Natural killer cell treated with Interleukin-12 subunit alpha and Interleukin-12 subunit beta and Interleukin-15 and Interleukin-18, amount 100 ng/mL, for 72 hours (primary cell): ENCODE results near the gene KCNA5. TPM values are rescaled to one million over a fixed set of nuclear protein-coding genes. Genes with fewer than 3 reads are reported as not detected.

Experiments
- ATAC-seq, 2 donors: fragments of 150-1000 bp; cut with Tn5 transposase in 1 of 2; sonication (Bioruptor Pico), chemical (Tn5 transposase) in 1 of 2; 2 replicates each; pipeline ENCODE4 v1.10.0; 2021
- DNase-seq: peaks from one replicate; pipeline ENCODE4 v3.0.0; 2022; ENCODE audit warnings: low spot score
- H3K27ac Mint-ChIP-seq, 2 donors: 1 replicate in 1 of 2; 2 replicates in 1 of 2; pipeline ENCODE4 v1.8.0; 2022; ENCODE audit warnings: mixed read lengths in 2 of 2, mild to moderate bottlenecking in 1 of 2, moderate library complexity in 1 of 2
- H3K27me3 Mint-ChIP-seq, 2 donors: 1 replicate in 1 of 2; 2 replicates in 1 of 2; pipeline ENCODE4 v1.8.0; 2022; ENCODE audit warnings: mixed read lengths in 2 of 2
- H3K36me3 Mint-ChIP-seq: one replicate; pipeline ENCODE4 v1.8.0; 2022; ENCODE audit warnings: mixed read lengths
- H3K4me1 Mint-ChIP-seq, 2 donors: 1 replicate in 1 of 2; 2 replicates in 1 of 2; pipeline ENCODE4 v1.8.0; 2022; ENCODE audit warnings: low read depth in 2 of 2, mixed read lengths in 2 of 2, mild to moderate bottlenecking in 1 of 2
- H3K4me3 Mint-ChIP-seq: one replicate; pipeline ENCODE4 v1.8.0; 2022; ENCODE audit warnings: mixed read lengths
- H3K9me3 Mint-ChIP-seq: 2 replicates; pipeline ENCODE4 v1.8.0; 2022; ENCODE audit warnings: mixed read lengths
- total RNA-seq, 2 donors: library from RNA; stranded (reverse); gene quantifications; one replicate each; pipeline ENCODE4 v1.2.3, GENCODE V29; 2022

KCNA5 gene
- total RNA-seq, 2 donors from 2014 or later = not detected

DNA sequence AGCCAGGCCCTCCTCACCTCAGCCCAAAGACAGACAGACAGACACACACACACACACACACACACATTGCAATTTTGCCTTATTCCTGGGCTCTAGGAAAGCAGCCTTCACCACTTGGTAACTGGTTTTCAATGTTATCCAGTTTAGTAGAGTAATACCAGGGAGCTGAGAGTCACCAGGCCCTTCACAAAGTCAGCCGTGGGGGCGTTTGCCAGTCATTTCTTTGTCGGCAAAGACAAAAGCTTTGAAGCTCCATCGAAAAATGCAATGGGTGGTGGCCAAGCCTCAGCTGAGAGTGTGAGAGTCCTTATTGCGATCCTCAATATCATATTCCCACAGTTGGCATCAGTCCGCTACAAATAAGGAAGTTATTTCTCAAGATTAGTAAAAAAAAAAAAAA lies 8.1 kb upstream of the KCNA5 start:
- Mint-ChIP-seq H3K27ac (no peak overlapping the region), H3K36me3 (no peaks in the 10 kb centered on the region), H3K27me3 (peaks cover 14 to 21% of the 10 kb centered on the region in 2 donors), H3K4me1 (no peaks in the 10 kb centered on the region), H3K4me3 (no peak overlapping the region), H3K9me3 (no peaks in the 10 kb centered on the region)
- DNase-seq = no peak
- ATAC-seq = no peak

DNA sequence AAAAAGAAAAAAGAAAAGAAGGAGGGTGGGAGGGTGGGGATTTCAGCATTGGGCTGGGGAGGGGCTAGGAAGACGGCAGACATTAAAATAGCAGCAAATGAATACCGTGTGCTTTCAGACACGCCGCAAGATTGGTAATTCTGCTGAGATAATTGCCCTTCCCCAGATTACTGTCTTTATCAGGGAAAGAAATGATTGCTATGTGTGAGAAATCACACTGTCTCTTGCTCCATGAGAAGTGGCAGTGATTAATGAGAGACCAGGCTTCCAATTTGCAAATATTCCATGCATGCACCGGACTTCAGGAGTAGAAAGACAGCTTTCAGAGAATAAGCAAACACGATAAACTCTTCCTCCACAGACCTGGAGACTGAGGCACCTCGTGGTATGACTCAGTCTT lies 7.6 kb upstream of the KCNA5 start:
- DNase-seq (no peak), ATAC-seq (no peak)
- H3K4me3 Mint-ChIP-seq = no peak overlapping the region
- no peak overlapping the region for H3K27ac Mint-ChIP-seq
- no peaks in the 10 kb centered on the region for H3K4me1 Mint-ChIP-seq
- H3K9me3 Mint-ChIP-seq = no peaks in the 10 kb centered on the region
- H3K36me3 Mint-ChIP-seq = no peaks in the 10 kb centered on the region
- H3K27me3 Mint-ChIP-seq = peaks cover 18 to 25% of the 10 kb centered on the region in 2 donors

DNA sequence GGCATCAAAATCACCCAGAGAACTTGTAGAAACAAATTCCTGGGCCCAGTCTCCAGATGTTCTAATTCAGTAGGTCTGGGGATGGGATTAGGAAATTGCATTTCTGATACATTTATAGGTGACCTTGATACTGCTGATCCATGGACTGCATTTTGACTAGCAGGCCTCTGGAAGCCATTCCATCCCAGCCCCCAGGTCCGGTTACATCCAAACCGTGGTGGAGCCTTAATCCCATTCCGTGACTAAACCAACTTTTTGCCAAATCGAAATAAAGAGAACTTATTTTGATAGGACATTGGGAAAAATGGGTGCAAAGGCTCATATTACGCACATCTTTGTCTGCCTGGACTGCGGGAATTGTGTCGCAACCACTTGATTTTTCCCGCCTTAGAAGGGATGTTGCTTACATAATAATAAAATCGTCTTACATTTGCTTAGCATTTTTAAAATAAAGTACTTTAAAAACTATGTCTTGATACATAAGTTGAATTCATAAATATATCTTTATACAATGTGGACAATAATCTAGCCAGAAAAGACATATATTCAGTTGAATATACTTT lies 5.8 kb upstream of the KCNA5 start:
- H3K9me3 Mint-ChIP-seq = no peaks in the 10 kb centered on the region
- no peak for DNase-seq
- ATAC-seq = no peak
- peaks cover 30 to 38% of the 10 kb centered on the region in 2 donors for H3K27me3 Mint-ChIP-seq
- H3K36me3 Mint-ChIP-seq = no peaks in the 10 kb centered on the region
- no peak overlapping the region for H3K27ac Mint-ChIP-seq
- H3K4me1 Mint-ChIP-seq = no peaks in the 10 kb centered on the region
- no peak overlapping the region for H3K4me3 Mint-ChIP-seq

DNA sequence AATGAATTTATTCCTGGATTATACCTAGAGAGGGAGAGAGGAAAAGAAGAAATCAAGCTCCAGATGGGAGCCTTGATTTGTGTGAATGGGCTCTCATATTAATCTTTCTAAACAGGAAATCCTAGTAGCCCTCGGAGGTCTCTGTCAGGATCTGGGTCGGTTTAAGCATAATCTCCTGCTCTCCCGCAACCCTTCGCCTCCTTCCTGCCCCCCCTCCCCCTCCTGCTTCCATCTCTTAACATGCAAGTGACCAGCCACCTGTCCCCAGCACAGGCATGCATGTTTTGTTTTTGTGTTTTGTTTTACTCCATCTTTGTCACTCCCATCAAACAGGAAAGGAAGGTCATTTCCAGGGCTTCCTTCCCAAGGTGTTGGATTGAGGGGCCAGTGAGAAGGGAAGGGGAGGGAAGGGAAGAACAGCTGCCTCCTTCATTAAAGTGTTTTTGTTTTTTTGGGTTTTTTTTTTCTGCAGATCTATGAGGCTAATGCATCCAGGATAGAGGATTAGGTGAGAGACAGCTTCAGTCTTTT lies 4.8 kb upstream of the KCNA5 start:
- Mint-ChIP-seq H3K27me3 (peaks cover 33 to 38% of the 10 kb centered on the region in 2 donors), H3K27ac (no peak overlapping the region), H3K4me3 (no peak overlapping the region), H3K36me3 (no peaks in the 10 kb centered on the region), H3K4me1 (no peaks in the 10 kb centered on the region), H3K9me3 (no peaks in the 10 kb centered on the region)
- ATAC-seq (no peak), DNase-seq (no peak)

DNA sequence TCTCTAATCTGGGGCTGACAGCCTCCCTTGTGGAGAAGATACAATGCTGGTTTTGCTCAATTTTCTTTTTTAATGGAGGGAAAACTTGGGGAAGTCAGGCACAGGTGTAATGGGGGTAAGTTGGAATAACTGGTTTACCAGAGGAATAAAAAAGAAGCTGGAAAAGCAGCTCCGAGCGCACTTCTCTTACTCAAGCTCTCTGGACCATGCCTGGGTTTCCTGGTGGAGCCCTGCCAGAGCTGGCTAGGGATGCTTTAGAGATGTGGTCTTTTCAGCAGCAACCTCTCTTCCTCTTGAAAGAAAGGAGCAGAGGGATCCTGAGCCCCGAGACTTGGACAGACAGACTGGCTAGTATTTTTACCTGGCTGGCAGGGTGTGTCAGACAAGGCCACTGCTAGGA lies 3.9 kb upstream of the KCNA5 start:
- Mint-ChIP-seq H3K9me3 (no peaks in the 10 kb centered on the region), H3K27me3 (peaks cover 33 to 38% of the 10 kb centered on the region in 2 donors), H3K4me3 (no peak overlapping the region), H3K4me1 (no peaks in the 10 kb centered on the region), H3K36me3 (no peaks in the 10 kb centered on the region), H3K27ac (no peak overlapping the region)
- no peak for ATAC-seq
- no peak for DNase-seq

DNA sequence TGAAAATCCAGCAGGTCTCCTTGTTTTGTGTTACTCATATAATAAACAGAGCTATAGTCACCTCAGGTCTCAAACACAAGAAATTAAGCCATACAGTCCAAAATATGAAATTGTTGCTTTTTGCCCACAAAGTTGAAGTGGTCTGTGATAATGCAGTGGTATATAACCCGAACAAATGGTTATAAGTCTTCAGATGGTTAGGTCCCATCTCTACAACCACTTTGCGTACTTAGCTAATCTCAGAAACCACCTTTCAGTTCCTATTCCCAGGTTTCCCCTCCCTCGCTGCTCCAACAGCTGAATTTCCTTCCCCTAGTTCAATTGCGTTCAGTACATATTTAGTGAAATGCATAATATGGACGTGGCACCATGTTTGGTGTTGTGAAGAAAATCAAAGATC lies 3.3 kb upstream of the KCNA5 start:
- H3K27ac Mint-ChIP-seq = no peak overlapping the region
- H3K36me3 Mint-ChIP-seq = no peaks in the 10 kb centered on the region
- H3K4me1 Mint-ChIP-seq = no peaks in the 10 kb centered on the region
- no peak overlapping the region for H3K4me3 Mint-ChIP-seq
- H3K9me3 Mint-ChIP-seq = no peaks in the 10 kb centered on the region
- H3K27me3 Mint-ChIP-seq = peaks cover 37 to 38% of the 10 kb centered on the region in 2 donors
- ATAC-seq (no peak), DNase-seq (no peak)

DNA sequence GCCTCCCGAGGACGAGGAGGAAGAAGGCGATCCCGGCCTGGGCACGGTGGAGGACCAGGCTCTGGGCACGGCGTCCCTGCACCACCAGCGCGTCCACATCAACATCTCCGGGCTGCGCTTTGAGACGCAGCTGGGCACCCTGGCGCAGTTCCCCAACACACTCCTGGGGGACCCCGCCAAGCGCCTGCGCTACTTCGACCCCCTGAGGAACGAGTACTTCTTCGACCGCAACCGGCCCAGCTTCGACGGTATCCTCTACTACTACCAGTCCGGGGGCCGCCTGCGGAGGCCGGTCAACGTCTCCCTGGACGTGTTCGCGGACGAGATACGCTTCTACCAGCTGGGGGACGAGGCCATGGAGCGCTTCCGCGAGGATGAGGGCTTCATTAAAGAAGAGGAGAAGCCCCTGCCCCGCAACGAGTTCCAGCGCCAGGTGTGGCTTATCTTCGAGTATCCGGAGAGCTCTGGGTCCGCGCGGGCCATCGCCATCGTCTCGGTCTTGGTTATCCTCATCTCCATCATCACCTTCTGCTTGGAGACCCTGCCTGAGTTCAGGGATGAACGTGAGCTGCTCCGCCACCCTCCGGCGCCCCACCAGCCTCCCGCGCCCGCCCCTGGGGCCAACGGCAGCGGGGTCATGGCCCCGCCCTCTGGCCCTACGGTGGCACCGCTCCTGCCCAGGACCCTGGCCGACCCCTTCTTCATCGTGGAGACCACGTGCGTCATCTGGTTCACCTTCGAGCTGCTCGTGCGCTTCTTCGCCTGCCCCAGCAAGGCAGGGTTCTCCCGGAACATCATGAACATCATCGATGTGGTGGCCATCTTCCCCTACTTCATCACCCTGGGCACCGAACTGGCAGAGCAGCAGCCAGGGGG lies 979 bp downstream of the KCNA5 start:
- Mint-ChIP-seq H3K27ac (no peak overlapping the region), H3K9me3 (no peaks in the 10 kb centered on the region), H3K27me3 (peaks cover 24 to 30% of the 10 kb centered on the region in 2 donors), H3K36me3 (no peaks in the 10 kb centered on the region), H3K4me1 (no peaks in the 10 kb centered on the region), H3K4me3 (no peak overlapping the region)
- ATAC-seq (no peak), DNase-seq (no peak)

DNA sequence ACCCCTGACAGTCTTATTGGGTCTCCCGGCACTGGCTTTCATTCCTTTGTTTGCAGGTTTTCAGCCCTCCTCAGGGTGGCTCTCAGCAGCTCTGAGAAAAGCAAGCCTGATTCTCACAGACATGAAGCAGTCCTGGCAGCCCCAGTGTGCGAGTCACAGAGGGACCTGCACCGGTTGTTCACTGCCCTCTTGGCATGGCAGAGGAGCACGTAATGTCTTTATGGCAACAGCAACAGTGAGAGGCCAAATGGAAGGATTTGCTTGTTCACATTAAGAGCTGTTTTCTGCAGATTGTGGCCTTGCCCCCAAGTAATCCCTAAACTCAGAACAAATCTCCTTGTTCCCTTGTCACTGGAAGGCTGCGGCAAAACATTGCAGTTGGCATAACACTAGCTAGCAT lies 3.4 kb downstream of the KCNA5 start:
- Mint-ChIP-seq H3K9me3 (no peaks in the 10 kb centered on the region), H3K36me3 (no peaks in the 10 kb centered on the region), H3K27ac (no peak overlapping the region), H3K4me3 (no peak overlapping the region), H3K4me1 (no peaks in the 10 kb centered on the region), H3K27me3 (peaks cover 15 to 20% of the 10 kb centered on the region in 2 donors)
- ATAC-seq (no peak), DNase-seq (no peak)

DNA sequence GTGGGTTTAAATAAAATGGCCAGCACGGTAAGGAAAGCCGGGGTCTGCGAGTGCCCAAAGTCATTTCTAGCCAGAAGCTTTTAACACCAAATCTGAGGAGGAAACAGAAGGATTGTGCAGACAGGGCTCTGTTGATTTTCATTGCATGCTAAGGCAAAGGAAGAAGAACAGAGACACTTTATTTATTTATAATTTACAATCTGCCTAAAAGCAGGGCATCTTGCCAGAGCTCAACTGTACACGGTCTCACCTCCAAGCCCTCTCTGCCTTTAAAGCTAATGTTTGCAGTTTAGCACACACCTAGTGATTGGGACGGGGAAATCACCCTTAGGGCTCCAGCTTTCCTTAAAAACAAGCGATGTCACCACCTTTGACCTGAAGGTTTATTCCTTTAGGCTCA lies 4.0 kb downstream of the KCNA5 start:
- Mint-ChIP-seq H3K9me3 (no peaks in the 10 kb centered on the region), H3K36me3 (no peaks in the 10 kb centered on the region), H3K4me3 (no peak overlapping the region), H3K27ac (no peak overlapping the region), H3K4me1 (no peaks in the 10 kb centered on the region), H3K27me3 (peaks cover 9 to 14% of the 10 kb centered on the region in 2 donors)
- no peak for DNase-seq
- ATAC-seq = no peak

DNA sequence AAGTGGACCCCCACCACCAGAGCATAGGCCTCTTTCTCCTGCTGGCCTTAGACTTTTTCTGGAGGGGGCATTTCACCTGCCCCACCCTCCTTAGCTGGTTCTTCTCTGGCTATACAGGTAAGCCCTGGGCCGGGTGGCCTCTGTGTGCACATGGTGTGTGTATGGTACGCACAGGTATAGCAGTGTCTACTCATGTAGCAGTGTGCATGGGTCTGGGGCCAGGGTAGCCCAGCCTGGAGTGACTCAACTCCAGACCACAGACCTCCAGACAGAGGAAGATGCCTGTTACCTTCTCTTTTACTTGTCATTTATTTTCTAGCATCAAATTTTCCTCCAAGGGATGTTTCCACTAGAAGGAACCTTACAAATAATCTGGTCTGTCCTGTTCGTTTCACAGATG lies 6.9 kb downstream of the KCNA5 start:
- ATAC-seq (peak in 1 of 2 donors; percentile 41), DNase-seq (no peak)
- Mint-ChIP-seq H3K4me3 (no peak overlapping the region), H3K9me3 (no peaks in the 10 kb centered on the region), H3K4me1 (no peaks in the 10 kb centered on the region), H3K36me3 (no peaks in the 10 kb centered on the region), H3K27ac (no peak overlapping the region), H3K27me3 (peaks cover 11 to 24% of the 10 kb centered on the region in 2 donors)

DNA sequence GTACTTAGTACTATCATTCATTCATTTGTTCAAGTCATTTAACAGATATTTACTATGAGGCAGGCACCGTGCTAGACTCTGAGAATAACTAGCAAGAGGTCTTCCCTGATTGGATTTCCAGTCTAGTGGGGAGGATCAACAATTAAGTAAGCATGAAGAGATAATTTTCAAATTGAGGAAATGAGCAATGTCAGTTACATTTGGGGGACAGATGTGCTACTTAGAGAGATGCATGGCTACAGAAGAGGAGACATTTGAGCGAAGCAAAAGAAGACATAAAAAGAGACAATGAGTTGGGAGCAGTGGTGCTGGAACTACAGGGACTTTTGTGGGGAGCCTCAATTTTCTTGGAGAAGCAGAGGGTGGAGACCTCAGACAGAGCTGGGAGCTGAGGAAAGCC lies 7.7 kb downstream of the KCNA5 start:
- Mint-ChIP-seq H3K36me3 (no peaks in the 10 kb centered on the region), H3K27me3 (peaks cover 11 to 28% of the 10 kb centered on the region in 2 donors), H3K27ac (no peak overlapping the region), H3K4me3 (no peak overlapping the region), H3K9me3 (no peaks in the 10 kb centered on the region), H3K4me1 (no peaks in the 10 kb centered on the region)
- no peak for DNase-seq
- ATAC-seq = no peak

DNA sequence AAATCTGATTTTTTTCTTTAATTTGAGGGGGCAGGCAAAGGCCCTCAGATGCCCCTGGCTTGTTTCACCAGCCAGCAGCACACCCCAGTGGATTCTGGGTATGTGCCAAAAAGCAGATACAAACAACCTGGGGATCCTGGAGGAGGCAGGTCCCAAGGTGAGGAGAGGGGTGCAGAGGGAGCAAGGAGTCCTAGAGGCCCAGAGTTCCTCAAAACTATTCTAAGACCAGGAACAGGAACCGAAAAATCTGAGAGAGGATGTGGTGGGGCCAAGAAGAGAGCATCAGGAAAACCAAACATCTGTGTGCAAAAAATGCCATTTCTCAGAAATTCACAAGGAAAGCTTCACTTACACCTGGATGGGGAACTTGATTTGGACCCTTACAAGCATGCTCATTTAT lies 8.2 kb downstream of the KCNA5 start:
- H3K27ac Mint-ChIP-seq = no peak overlapping the region
- no peak overlapping the region for H3K4me3 Mint-ChIP-seq
- ATAC-seq (no peak), DNase-seq (no peak)
- H3K27me3 Mint-ChIP-seq = peaks cover 14 to 32% of the 10 kb centered on the region in 2 donors
- H3K36me3 Mint-ChIP-seq = no peaks in the 10 kb centered on the region
- H3K4me1 Mint-ChIP-seq = no peaks in the 10 kb centered on the region
- no peaks in the 10 kb centered on the region for H3K9me3 Mint-ChIP-seq

DNA sequence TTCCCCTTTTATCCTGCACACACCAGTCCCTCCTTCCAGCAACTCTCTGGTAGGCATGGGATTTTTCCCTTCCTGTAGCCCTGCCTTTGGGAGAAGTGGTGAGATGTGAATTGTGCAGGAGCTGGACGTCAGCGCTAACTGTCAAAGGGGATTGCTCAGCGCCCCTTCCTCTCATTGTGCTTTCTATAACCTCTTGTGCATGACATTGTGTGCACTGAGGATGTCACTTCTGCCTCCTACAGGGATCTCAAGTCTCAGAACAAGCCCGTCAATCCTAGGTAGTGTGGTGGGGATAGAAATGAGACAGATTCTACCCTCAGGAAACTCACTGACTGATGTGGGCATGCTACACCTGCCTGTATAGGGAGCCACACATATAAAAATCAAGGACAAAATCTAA lies 8.7 kb downstream of the KCNA5 start:
- peaks cover 14 to 32% of the 10 kb centered on the region in 2 donors for H3K27me3 Mint-ChIP-seq
- no peak for DNase-seq
- ATAC-seq = no peak
- H3K36me3 Mint-ChIP-seq = no peaks in the 10 kb centered on the region
- no peak overlapping the region for H3K4me3 Mint-ChIP-seq
- no peaks in the 10 kb centered on the region for H3K9me3 Mint-ChIP-seq
- H3K27ac Mint-ChIP-seq = no peak overlapping the region
- H3K4me1 Mint-ChIP-seq = no peaks in the 10 kb centered on the region

DNA sequence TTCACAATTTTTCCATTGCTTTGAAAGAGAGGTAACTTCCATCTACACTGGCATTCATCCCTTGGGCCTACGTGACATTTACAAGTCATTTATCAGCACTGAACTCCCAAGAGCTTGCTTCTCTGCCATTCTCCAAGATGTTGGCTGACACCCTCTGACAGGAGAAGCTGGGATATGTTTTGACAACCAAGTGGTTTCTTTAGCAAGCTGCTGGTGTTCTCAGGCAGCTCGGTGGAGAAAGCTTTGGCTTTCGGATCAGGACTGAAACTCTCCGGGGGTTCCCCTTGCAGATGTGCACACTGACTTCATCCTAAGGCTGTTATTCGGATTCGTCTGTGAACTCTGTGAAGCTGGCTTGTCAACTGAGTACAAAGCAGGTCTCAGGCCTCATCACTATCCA lies 15.7 kb downstream of the KCNA5 start:
- DNase-seq = no peak
- Mint-ChIP-seq H3K9me3 (no peaks in the 10 kb centered on the region), H3K27me3 (peaks cover 19 to 31% of the 10 kb centered on the region in 2 donors), H3K36me3 (no peaks in the 10 kb centered on the region), H3K4me3 (no peak overlapping the region), H3K27ac (no peak overlapping the region), H3K4me1 (no peaks in the 10 kb centered on the region)
- ATAC-seq = no peak
